Stimulated activated CD4-positive, alpha-beta T cell treated with anti-CD3 and anti-CD28 coated beads, Interleukin-15, amount 100 ng/mL, for 48 hours (primary cell): ENCODE data around the gene NTRK2.

ENCODE experiments used
- DNase-seq, 2 donors: peaks; one replicate each; pipeline ENCODE4 v3.0.0-alpha.2; 2020; ENCODE audit warnings: low read depth in 2 of 2

NTRK2 gene

GRCh38 chr9:85020791-85021190 is 351.3 kb downstream of the NTRK2 start:
- DNase-seq: no peak

GRCh38 chr9:85021686-85022085 is 352.2 kb downstream of the NTRK2 start:
- no peak for DNase-seq

GRCh38 chr9:85024374-85024773 is 354.8 kb downstream of the NTRK2 start:
- no peak for DNase-seq

- DNase-seq: no peak
These were observed 356.1 kb downstream of the NTRK2 start for GRCh38 chr9:85025638-85026037.

- DNase-seq: no peak
These were observed 358.3 kb downstream of the NTRK2 start for GRCh38 chr9:85027870-85028269.

GRCh38 chr9:85030316-85030715 is 360.8 kb downstream of the NTRK2 start:
- DNase-seq: no peak

GRCh38 chr9:85036496-85036895 is 367.0 kb downstream of the NTRK2 start:
- DNase-seq: no peak

GRCh38 chr9:85038061-85038460 is 368.5 kb downstream of the NTRK2 start:
- DNase-seq: no peak

GRCh38 chr9:85038824-85039608 is 369.5 kb downstream of the NTRK2 start:
- DNase-seq: no peak

- DNase-seq: no peak
These were observed 370.6 kb downstream of the NTRK2 start for GRCh38 chr9:85040146-85040545.

- no peak for DNase-seq
These were observed 371.4 kb downstream of the NTRK2 start for GRCh38 chr9:85040821-85041465.

- no peak for DNase-seq
These were observed 372.1 kb downstream of the NTRK2 start for GRCh38 chr9:85041466-85042137.

GRCh38 chr9:85042981-85043647 is 373.6 kb downstream of the NTRK2 start:
- DNase-seq: no peak

- no peak for DNase-seq
These were observed 375.7 kb downstream of the NTRK2 start for GRCh38 chr9:85045271-85045670.

GRCh38 chr9:85046475-85046874 is 376.9 kb downstream of the NTRK2 start:
- DNase-seq: no peak

GRCh38 chr9:85053206-85053786 is 383.8 kb downstream of the NTRK2 start:
- DNase-seq: no peak

GRCh38 chr9:85054017-85054416 is 384.5 kb downstream of the NTRK2 start:
- no peak for DNase-seq

- no peak for DNase-seq
These were observed 386.1 kb downstream of the NTRK2 start for GRCh38 chr9:85055506-85056202.

GRCh38 chr9:85056203-85056572 is 386.7 kb downstream of the NTRK2 start:
- no peak for DNase-seq

GRCh38 chr9:85061969-85062368 is 392.4 kb downstream of the NTRK2 start:
- DNase-seq: no peak

- no peak for DNase-seq
These were observed 393.0 kb downstream of the NTRK2 start for GRCh38 chr9:85062385-85063022.
